Measurements from ENCODE around the gene ZNF492. TPM values are rescaled to one million over a fixed set of nuclear protein-coding genes. Genes with fewer than 3 reads are reported as not detected.

Gene ZNF492
- total RNA-seq, 1 donor from 2014 or later = not detected

DNA sequence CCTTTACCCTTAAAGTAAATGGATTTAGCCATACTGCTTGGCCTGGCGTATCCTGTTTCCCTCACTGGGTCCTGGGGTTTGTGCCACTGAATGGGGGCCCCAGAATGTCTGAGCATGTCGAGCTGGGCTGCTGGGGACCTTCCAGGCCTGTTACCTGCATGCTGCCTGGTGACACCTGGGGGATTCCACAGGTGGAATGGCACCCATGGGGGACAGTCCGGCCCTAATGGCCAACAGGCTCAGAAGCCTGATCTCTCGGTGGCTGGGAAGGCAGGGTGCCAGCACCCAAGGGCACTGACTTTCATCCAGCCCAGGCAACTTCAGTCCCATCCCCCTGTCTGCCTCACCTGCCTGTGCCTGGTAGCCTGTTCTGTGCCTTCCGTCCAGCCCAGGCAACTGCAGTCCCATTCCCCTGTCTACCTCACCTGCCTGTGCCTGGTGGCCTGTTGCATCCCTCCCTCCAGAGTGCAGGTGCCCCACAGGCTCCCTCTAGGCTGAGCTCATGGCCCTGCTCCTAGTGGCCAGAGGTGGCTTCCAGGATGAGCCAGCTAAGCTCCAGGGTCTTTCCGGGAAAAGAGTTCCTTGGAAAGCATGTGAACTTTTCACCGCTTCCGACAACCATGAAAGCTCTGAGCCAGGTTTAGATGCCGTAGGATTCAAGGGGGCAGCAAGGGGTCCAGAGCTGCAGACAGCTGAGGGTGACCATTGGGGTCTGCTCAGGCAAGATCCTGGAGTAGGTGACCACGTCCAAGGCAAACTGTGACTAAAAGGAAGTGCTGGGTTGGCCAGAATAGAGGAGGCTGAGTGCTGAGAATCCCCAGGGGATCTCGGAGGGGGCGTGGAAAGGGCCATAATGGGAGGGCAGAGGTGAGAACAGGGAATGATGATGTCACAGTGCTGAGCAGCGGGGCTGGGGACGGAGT is 30.3 kb upstream of the ZNF492 start:
- peaks cover 68% of the 10 kb centered on the region for H3K9me3 Mint-ChIP-seq
- no peaks in the 10 kb centered on the region for H3K4me1 ChIP-seq

DNA sequence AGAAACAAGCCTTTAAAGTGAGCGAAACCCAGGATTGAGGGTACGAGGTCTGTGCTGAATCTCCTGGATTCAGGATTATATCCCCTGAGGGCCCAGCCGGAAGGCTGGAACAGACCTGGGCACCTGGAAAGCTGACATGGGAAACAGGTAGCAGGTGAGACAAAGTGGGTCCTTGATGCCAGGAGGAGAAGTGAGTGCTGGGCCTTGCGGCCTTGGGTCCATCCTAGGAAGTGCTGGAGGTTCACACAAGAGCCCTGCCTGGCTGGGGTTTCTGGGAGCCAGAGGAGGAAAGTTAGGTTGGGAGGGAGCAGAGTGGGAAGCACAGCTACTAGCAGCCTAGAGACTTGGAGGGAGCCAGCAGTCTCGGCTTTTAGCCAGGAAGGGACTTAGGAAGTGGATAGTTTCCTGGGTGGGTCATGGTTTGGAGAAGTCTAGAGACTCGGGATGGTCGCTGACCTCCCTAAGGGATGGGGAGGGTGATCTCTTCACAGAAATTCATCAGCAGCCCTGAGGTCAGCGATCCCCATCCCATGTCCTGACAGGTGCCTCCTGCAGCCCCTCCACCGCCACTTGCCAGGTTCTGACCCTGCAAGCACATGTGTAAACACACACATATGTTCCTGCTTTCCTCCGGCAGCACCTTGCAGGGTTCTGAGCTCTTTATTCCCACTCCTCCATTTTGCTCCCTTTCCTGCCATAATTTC is 29.4 kb upstream of the ZNF492 start:
- H3K36me3 Mint-ChIP-seq = peaks cover 1% of the 10 kb centered on the region
- H3F3A ChIP-seq (ENCODE audit: low read depth) = no peaks in the 10 kb centered on the region
- H3K36me3 ChIP-seq = no peaks in the 10 kb centered on the region
- H3K4me1 Mint-ChIP-seq = no peaks in the 10 kb centered on the region
- H2AFZ ChIP-seq (replicated peaks) = no peak overlapping the region
- no peak overlapping the region for H3K9ac ChIP-seq
- peaks cover 66% of the 10 kb centered on the region for H3K9me3 Mint-ChIP-seq
- no peak overlapping the region for H3K4me2 ChIP-seq
- H3K27me3 ChIP-seq = no peaks in the 10 kb centered on the region
- H3K4me3 Mint-ChIP-seq = no peak overlapping the region
- peaks cover 11% of the 10 kb centered on the region for H3K9me3 ChIP-seq (ENCODE audit: low read depth)
- no peaks in the 10 kb centered on the region for H3K4me1 ChIP-seq
- H4K20me1 ChIP-seq (ENCODE audit: low read depth) = no peaks in the 10 kb centered on the region
- no peak overlapping the region for H3K4me3 ChIP-seq
- TF ChIP-seq, protein P1, sequence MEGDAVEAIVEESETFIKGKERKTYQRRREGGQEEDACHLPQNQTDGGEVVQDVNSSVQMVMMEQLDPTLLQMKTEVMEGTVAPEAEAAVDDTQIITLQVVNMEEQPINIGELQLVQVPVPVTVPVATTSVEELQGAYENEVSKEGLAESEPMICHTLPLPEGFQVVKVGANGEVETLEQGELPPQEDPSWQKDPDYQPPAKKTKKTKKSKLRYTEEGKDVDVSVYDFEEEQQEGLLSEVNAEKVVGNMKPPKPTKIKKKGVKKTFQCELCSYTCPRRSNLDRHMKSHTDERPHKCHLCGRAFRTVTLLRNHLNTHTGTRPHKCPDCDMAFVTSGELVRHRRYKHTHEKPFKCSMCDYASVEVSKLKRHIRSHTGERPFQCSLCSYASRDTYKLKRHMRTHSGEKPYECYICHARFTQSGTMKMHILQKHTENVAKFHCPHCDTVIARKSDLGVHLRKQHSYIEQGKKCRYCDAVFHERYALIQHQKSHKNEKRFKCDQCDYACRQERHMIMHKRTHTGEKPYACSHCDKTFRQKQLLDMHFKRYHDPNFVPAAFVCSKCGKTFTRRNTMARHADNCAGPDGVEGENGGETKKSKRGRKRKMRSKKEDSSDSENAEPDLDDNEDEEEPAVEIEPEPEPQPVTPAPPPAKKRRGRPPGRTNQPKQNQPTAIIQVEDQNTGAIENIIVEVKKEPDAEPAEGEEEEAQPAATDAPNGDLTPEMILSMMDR (IDR thresholded peaks at IDR 0.05) = no peak
- TF ChIP-seq EZH2 (IDR thresholded peaks at IDR 0.05) (no peak), EZH2phosphoT487 (IDR thresholded peaks at IDR 0.05) (no peak)
- H3K79me2 ChIP-seq (ENCODE audit: low read depth) = no peaks in the 10 kb centered on the region
- H3K27ac ChIP-seq = no peak overlapping the region
- peaks cover 10% of the 10 kb centered on the region for H3K27me3 Mint-ChIP-seq (ENCODE audit: insufficient read depth, low read depth)
- H3K27ac Mint-ChIP-seq = no peak overlapping the region
- no peak for DNase-seq (ENCODE audit: low spot score)

More for the DNA sequence above, 30.3 kb upstream of the ZNF492 start:
- Histone ChIP-seq H2AFZ (replicated peaks) (no peak overlapping the region), H3K9me3 (ENCODE audit: low read depth) (peaks cover 6% of the 10 kb centered on the region), H4K20me1 (ENCODE audit: low read depth) (no peaks in the 10 kb centered on the region), H3K4me3 (no peak overlapping the region), H3F3A (ENCODE audit: low read depth) (no peaks in the 10 kb centered on the region), H3K79me2 (ENCODE audit: low read depth) (no peaks in the 10 kb centered on the region), H3K4me2 (no peak overlapping the region), H3K36me3 (no peaks in the 10 kb centered on the region), H3K27ac (no peak overlapping the region), H3K9ac (no peak overlapping the region), H3K27me3 (no peaks in the 10 kb centered on the region)
- Mint-ChIP-seq H3K27me3 (ENCODE audit: insufficient read depth, low read depth) (peaks cover 10% of the 10 kb centered on the region), H3K4me3 (no peak overlapping the region), H3K36me3 (peaks cover 3% of the 10 kb centered on the region), H3K4me1 (no peaks in the 10 kb centered on the region), H3K27ac (no peak overlapping the region)
- TF ChIP-seq EZH2phosphoT487 (IDR thresholded peaks at IDR 0.05) (no peak), EZH2 (IDR thresholded peaks at IDR 0.05) (no peak)
- TF ChIP-seq, protein P1 (IDR thresholded peaks at IDR 0.05) = no peak
- no peak for DNase-seq (ENCODE audit: low spot score)

DNA sequence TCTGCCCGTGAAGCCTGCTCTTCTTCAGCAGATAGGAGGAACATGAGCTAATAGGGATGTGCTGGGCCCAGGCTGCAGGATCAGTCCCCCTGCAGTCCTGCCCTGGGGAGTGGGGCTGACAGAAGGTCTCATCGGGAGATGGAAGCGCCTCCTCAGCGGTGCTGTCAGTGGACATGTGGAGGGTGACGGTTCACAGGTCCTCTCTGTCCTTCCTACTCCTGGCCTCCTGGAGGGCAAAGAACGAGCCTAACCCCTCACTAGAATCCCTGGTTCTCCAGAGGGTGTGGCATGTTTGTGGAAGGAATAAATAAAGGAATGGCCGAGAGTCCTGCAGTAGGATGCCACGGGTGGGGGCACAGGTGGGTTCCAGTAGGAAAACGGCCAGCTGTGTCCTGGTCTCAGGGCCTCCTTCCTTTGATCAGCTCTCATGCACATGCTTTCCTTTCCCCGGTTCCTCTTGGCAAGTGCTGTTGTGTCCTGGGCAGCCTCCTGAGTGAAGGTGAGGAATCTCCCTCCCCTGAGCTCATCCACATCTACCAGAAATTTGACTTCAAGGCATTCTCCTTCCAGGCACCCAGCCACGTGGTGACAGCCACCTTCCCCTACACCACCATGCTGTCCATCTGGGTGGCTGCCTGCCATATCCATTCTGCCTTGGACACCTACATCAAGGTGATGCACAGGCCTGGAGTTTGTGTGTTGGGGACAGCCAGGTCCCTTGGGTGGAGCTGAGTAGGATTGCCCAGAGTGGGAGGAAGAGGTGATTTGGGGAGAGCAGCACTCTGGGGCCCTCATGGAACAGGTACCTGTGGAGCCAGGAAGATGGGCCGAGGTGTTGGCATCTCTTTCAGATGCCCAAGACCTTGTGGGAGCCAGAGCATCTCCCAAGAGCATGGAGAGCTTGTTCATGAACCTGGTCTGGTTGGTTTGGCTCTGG is 28.6 kb upstream of the ZNF492 start:
- Mint-ChIP-seq H3K27ac (no peak overlapping the region), H3K4me1 (no peaks in the 10 kb centered on the region), H3K4me3 (no peak overlapping the region), H3K36me3 (no peaks in the 10 kb centered on the region), H3K9me3 (peaks cover 71% of the 10 kb centered on the region), H3K27me3 (ENCODE audit: insufficient read depth, low read depth) (peaks cover 8% of the 10 kb centered on the region)
- Histone ChIP-seq H3K4me1 (no peaks in the 10 kb centered on the region), H3K9ac (no peak overlapping the region), H4K20me1 (ENCODE audit: low read depth) (no peaks in the 10 kb centered on the region), H3K9me3 (ENCODE audit: low read depth) (peaks cover 11% of the 10 kb centered on the region), H3F3A (ENCODE audit: low read depth) (no peaks in the 10 kb centered on the region), H3K27me3 (no peaks in the 10 kb centered on the region), H3K79me2 (ENCODE audit: low read depth) (no peaks in the 10 kb centered on the region), H3K36me3 (no peaks in the 10 kb centered on the region), H3K27ac (no peak overlapping the region), H3K4me2 (no peak overlapping the region), H3K4me3 (no peak overlapping the region), H2AFZ (replicated peaks) (no peak overlapping the region)
- TF ChIP-seq, protein P1 (IDR thresholded peaks at IDR 0.05) = no peak
- TF ChIP-seq EZH2phosphoT487 (IDR thresholded peaks at IDR 0.05) (no peak), EZH2 (IDR thresholded peaks at IDR 0.05) (no peak)
- DNase-seq (ENCODE audit: low spot score) = no peak
